Measurements from ENCODE around the gene ABHD12B.
"Not testable (repeated sequence)": the region's sequence is repeated elsewhere in the genome, so short reads cannot be mapped to it uniquely, and the experiment has no call there.

ABHD12B gene

GRCh38 chr14:50897658-50898175, 25.9 kb downstream of the ABHD12B start:
- TF ChIP-seq, protein P1, sequence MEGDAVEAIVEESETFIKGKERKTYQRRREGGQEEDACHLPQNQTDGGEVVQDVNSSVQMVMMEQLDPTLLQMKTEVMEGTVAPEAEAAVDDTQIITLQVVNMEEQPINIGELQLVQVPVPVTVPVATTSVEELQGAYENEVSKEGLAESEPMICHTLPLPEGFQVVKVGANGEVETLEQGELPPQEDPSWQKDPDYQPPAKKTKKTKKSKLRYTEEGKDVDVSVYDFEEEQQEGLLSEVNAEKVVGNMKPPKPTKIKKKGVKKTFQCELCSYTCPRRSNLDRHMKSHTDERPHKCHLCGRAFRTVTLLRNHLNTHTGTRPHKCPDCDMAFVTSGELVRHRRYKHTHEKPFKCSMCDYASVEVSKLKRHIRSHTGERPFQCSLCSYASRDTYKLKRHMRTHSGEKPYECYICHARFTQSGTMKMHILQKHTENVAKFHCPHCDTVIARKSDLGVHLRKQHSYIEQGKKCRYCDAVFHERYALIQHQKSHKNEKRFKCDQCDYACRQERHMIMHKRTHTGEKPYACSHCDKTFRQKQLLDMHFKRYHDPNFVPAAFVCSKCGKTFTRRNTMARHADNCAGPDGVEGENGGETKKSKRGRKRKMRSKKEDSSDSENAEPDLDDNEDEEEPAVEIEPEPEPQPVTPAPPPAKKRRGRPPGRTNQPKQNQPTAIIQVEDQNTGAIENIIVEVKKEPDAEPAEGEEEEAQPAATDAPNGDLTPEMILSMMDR (IDR thresholded peaks at IDR 0.05) = no peak
- no peak overlapping the region for H3K27ac ChIP-seq
- no peak overlapping the region for H3K4me3 ChIP-seq
- DNase-seq (ENCODE audit: low spot score) = no peak

- no peak overlapping the region for H3K4me3 ChIP-seq
- no peak for DNase-seq (ENCODE audit: low spot score)
- H3K27ac ChIP-seq = no peak overlapping the region
- TF ChIP-seq, protein P1 (IDR thresholded peaks at IDR 0.05) = no peak
These were observed 29.5 kb downstream of the ABHD12B start for GRCh38 chr14:50901361-50901760.

DNA sequence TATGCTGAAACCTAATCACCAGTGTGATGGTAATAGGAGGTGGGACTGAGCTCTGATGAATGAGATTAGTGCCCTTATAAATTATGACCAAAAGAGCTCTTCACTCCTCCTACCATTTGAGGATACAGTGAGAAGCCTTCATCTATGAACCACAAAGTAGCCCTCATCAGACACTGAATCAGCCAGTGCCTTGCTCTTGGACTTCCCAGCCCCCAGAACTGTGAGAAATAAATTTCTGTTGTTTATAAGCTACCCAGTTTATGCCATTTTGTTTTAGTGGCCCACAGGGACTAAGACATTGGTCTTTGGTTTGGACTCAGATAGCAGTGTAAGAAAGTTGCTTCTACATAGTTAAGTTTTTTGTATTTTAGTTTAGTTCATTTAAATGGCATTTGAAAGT, 32.9 kb downstream of the ABHD12B start:
- no peak overlapping the region for H3K27ac ChIP-seq
- no peak for DNase-seq (ENCODE audit: low spot score)
- TF ChIP-seq, protein P1 (IDR thresholded peaks at IDR 0.05) = no peak
- H3K4me3 ChIP-seq = no peak overlapping the region

- no peak overlapping the region for H3K4me3 ChIP-seq
- TF ChIP-seq, protein P1 (IDR thresholded peaks at IDR 0.05) = no peak
- no peak for DNase-seq (ENCODE audit: low spot score)
- H3K27ac ChIP-seq = no peak overlapping the region
These were observed 34.6 kb downstream of the ABHD12B start for GRCh38 chr14:50906326-50907065.

GRCh38 chr14:50910495-50911420, 38.9 kb downstream of the ABHD12B start:
- no peak overlapping the region for H3K4me3 ChIP-seq
- no peak overlapping the region for H3K27ac ChIP-seq
- DNase-seq (ENCODE audit: low spot score) = no peak
- TF ChIP-seq, protein P1 (IDR thresholded peaks at IDR 0.05) = no peak

- DNase-seq (ENCODE audit: low spot score) = no peak
- no peak overlapping the region for H3K27ac ChIP-seq
- no peak overlapping the region for H3K4me3 ChIP-seq
- TF ChIP-seq, protein P1 (IDR thresholded peaks at IDR 0.05) = no peak
These were observed 45.6 kb downstream of the ABHD12B start for GRCh38 chr14:50917449-50917848.

DNA sequence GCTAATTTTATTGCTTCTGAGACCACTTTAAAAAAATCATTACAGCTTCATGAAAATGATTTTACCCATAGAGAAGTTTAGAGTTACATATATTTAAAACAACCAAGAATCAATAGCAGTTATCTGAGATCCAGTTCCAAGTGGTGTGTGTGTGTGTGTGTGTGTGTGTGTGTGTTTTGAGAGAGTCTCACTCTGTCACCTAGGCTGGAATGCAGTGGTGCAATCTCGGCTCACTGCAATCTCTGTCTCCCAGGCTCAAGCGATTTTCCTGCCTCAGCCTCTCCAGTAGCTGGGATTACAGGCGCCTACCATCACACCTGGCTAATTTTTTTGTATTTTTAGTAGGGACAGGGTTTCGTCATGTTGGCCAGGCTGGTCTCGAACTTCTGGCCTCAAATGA, 47.7 kb downstream of the ABHD12B start:
- not testable (repeated sequence) for DNase-seq (ENCODE audit: low spot score); H3K27ac ChIP-seq; H3K4me3 ChIP-seq
